HG03135 (cell line): ENCODE results near the gene CDH23.

Source experiments
- ATAC-seq: cut with Tn5 transposase; IDR thresholded peaks from one replicate; pipeline ENCODE4 v1.9.1; 2021; ENCODE audit warnings: mild to moderate bottlenecking, moderate library complexity; ENCODE audit not compliant: unreplicated experiment

CDH23 gene

GRCh38 chr10:71817831-71818655 is 421.3 kb downstream of the CDH23 start:
- no peak for ATAC-seq

GRCh38 chr10:71818674-71819260 is 422.0 kb downstream of the CDH23 start:
- no peak for ATAC-seq

GRCh38 chr10:71819441-71819861 is 422.7 kb downstream of the CDH23 start:
- ATAC-seq = no peak

- no peak for ATAC-seq
Observed at GRCh38 chr10:71819985-71820384, 423.3 kb downstream of the CDH23 start.

- ATAC-seq = no peak
Observed at GRCh38 chr10:71820966-71821365, 424.2 kb downstream of the CDH23 start.

- no peak for ATAC-seq
Observed at GRCh38 chr10:71821909-71822763, 425.4 kb downstream of the CDH23 start.

- no peak for ATAC-seq
Observed at GRCh38 chr10:71823356-71823755, 426.6 kb downstream of the CDH23 start.

- no peak for ATAC-seq
Observed at GRCh38 chr10:71824333-71824732, 427.6 kb downstream of the CDH23 start.

- ATAC-seq = no peak
Observed at GRCh38 chr10:71825217-71825616, 428.5 kb downstream of the CDH23 start.

- no peak for ATAC-seq
Observed at GRCh38 chr10:71827852-71828251, 431.1 kb downstream of the CDH23 start.

GRCh38 chr10:71828702-71829101 is 432.0 kb downstream of the CDH23 start:
- no peak for ATAC-seq

- no peak for ATAC-seq
Observed at GRCh38 chr10:71829171-71829570, 432.5 kb downstream of the CDH23 start.

- no peak for ATAC-seq
Observed at GRCh38 chr10:71829896-71830295, 433.2 kb downstream of the CDH23 start.

- ATAC-seq = no peak
Observed at GRCh38 chr10:71830726-71831125, 434.0 kb downstream of the CDH23 start.

GRCh38 chr10:71831646-71832552 is 435.2 kb downstream of the CDH23 start:
- ATAC-seq = no peak

GRCh38 chr10:71832967-71833366 is 436.2 kb downstream of the CDH23 start:
- no peak for ATAC-seq

- no peak for ATAC-seq
Observed at GRCh38 chr10:71833451-71834342, 437.0 kb downstream of the CDH23 start.

- ATAC-seq = no peak
Observed at GRCh38 chr10:71834343-71834674, 437.6 kb downstream of the CDH23 start.
